Sigmoid colon (tissue), 7 donors: Measurements from ENCODE around the gene SSC5D. TPM values are rescaled to one million over a fixed set of nuclear protein-coding genes. Genes with fewer than 3 reads are reported as not detected.

Source experiments
- DNase-seq: peaks from one replicate; pipeline ENCODE4 v3.0.0-alpha.2; 2019
- H3K27ac ChIP-seq, 4 donors: fragments of 200-600 bp; sonication (generic); one replicate each; pipeline ENCODE4 v1.5.1; 2016 to 2019; ENCODE audit warnings: mild to moderate bottlenecking in 1 of 4
- H3K27me3 ChIP-seq, 3 donors: fragments of 200-600 bp; sonication (generic); one replicate each; pipeline ENCODE4 v1.5.1; 2019; ENCODE audit warnings: mild to moderate bottlenecking in 1 of 3
- H3K36me3 ChIP-seq, 4 donors: fragments of 200-600 bp; sonication (generic); one replicate each; pipeline ENCODE4 v1.5.1; 2016 to 2019
- H3K4me1 ChIP-seq, 4 donors: fragments of 200-600 bp; sonication (generic); one replicate each; pipeline ENCODE4 v1.5.1; 2017 to 2019
- H3K4me3 ChIP-seq, 4 donors: fragments of 200-600 bp; sonication (generic); one replicate each; pipeline ENCODE4 v1.5.1; 2017 to 2019; ENCODE audit warnings: mild to moderate bottlenecking in 2 of 4, moderate library complexity in 1 of 4
- H3K9me3 ChIP-seq, 4 donors: fragments of 200-600 bp in 3 of 4; sonication (generic) in 3 of 4; one replicate each; pipeline versions ENCODE4 v1.5.1 to v1.6.1; 2013 to 2019
- EP300 ChIP-seq, 4 donors: sonication (generic); formaldehyde crosslinking; IDR thresholded peaks; one replicate each; pipeline ENCODE4 v1.6.1; 2017; ENCODE audit warnings: antibody characterized with exemption in 4 of 4
- POLR2A ChIP-seq, 2 donors: fragments of 450-650 bp; IDR thresholded peaks; one replicate each; pipeline ENCODE4 v1.6.1; 2016; ENCODE audit warnings: antibody characterized with exemption in 2 of 2, mild to moderate bottlenecking in 2 of 2, moderate library complexity in 2 of 2
- POLR2AphosphoS5 ChIP-seq, 4 donors: sonication (generic); formaldehyde crosslinking; IDR thresholded peaks; one replicate each; pipeline ENCODE4 v1.6.1; 2017; ENCODE audit warnings: antibody characterized with exemption in 4 of 4
- WGBS, 2 donors: extraction: QIAGEN DNeasy Blood & Tissue Kit; methylation state at CpG; one replicate each; pipeline ENCODE4 v1.1.7; 2013; 5-methylcytosine and 5-hydroxymethylcytosine counted together
- intact Hi-C: fragments of 100-400 bp; cut with DNase I; formaldehyde crosslinking; loops from one replicate; pipeline ENCODE4 v1.15.1; 2023
- polyA plus RNA-seq, 3 donors: library from polyadenylated mRNA; stranded (reverse); fragments of 200-250 nt; gene quantifications; one replicate each; pipeline ENCODE4 v1.2.3, GENCODE V29; 2013
- total RNA-seq, 4 donors: library from RNA; depleted of rRNA; stranded (reverse); fragments of >200 nt; gene quantifications; one replicate each; pipeline ENCODE4 v1.1.0, GENCODE V29; 2016
- TF ChIP-seq, protein P1 (sequence below), 4 experiments: fragments of 450-650 bp in 3 of 4; fragments of 200-600 bp in 1 of 4; IDR thresholded peaks; one replicate each; pipeline ENCODE4 v1.5.1; 2016 to 2019; ENCODE audit warnings: antibody characterized with exemption in 4 of 4, mild to moderate bottlenecking in 3 of 4, moderate library complexity in 2 of 4
- donor health status: healthy with polysubstance abuse.
- donor health status: Bipolar disorder and iron deficiency.
- donor health status: healthy.

Gene SSC5D
- total and polyA plus RNA-seq, 7 donors: 1.2 to 66.7 (median 14.4) TPM; not detected in 1

DNA sequence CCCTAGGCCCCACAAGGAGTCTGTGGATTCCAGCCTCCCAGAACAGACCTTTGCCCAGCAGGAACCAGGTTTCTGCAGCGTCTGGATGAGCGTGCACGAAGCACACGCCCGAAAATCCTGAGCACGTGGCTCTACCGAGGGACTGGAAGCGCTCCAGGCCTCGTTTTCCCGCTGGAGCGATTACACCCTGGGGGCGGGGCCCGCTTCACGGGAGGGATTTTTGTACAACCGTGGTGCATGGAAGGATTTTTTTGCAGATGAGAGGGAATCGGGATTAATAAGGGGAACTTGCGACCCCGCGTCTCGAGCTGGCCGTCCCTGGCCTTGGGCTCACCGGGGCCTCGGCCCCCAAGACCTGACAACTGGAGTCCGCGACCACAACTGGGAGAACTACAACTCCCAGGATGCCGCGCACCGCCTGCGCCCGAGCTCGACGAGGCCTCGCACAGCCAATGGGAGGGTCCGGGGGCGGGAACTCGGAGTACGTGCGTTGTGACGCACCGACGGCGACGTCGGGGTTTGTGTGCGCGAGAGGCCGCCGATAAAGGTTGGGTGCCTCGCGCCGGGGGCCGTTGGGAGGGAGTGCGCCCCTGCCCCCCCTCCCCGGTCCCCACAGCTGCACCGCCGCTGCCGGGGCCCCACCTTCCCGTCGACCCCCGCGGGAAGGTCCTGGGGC is 12.0 kb upstream of the SSC5D start, which contains the start of gene ZNF628:
Gene ZNF628 (plus strand): TSS at position 518 of the 676 bp plus-strand sequence. CDS start 3,294 bp downstream, outside the sequence.
- peak; percentile 99 for DNase-seq
- peak within 1 kb of the TSS; percentile 91 to 97 (median 95) for H3K27ac ChIP-seq
- 1% methylated on average over 61 of the region's 61 CpGs for WGBS, 2 donors
- no peaks in the 10 kb centered on the region for H3K27me3 ChIP-seq
- H3K36me3 ChIP-seq: peaks cover 0 to 1% (median 0%) of the 10 kb centered on the region in 4 donors
- no peaks in the 10 kb centered on the region for H3K9me3 ChIP-seq
- no peak for TF ChIP-seq EP300 (IDR thresholded peaks at IDR 0.05)
- TF ChIP-seq, protein P1, sequence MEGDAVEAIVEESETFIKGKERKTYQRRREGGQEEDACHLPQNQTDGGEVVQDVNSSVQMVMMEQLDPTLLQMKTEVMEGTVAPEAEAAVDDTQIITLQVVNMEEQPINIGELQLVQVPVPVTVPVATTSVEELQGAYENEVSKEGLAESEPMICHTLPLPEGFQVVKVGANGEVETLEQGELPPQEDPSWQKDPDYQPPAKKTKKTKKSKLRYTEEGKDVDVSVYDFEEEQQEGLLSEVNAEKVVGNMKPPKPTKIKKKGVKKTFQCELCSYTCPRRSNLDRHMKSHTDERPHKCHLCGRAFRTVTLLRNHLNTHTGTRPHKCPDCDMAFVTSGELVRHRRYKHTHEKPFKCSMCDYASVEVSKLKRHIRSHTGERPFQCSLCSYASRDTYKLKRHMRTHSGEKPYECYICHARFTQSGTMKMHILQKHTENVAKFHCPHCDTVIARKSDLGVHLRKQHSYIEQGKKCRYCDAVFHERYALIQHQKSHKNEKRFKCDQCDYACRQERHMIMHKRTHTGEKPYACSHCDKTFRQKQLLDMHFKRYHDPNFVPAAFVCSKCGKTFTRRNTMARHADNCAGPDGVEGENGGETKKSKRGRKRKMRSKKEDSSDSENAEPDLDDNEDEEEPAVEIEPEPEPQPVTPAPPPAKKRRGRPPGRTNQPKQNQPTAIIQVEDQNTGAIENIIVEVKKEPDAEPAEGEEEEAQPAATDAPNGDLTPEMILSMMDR (IDR thresholded peaks at IDR 0.05): no peak
- TF ChIP-seq POLR2A (IDR thresholded peaks at IDR 0.05): peak; percentile 48 to 72
- peak; percentile 93 to 96 (median 94) for TF ChIP-seq POLR2AphosphoS5 (IDR thresholded peaks at IDR 0.05)
- intact Hi-C loops: no loop called here
- H3K4me3 ChIP-seq: peak within 1 kb of the TSS; percentile 60 to 82 (median 64)
- peaks cover 3 to 20% (median 18%) of the 10 kb centered on the region in 4 donors for H3K4me1 ChIP-seq

GRCh38 chr19:55477905-55478304 is 10.3 kb upstream of the SSC5D start:
- H3K9me3 ChIP-seq: no peaks in the 10 kb centered on the region
- H3K4me1 ChIP-seq: peaks cover 3 to 20% (median 18%) of the 10 kb centered on the region in 4 donors
- DNase-seq: no peak
- intact Hi-C loops: no loop called here
- TF ChIP-seq POLR2A (IDR thresholded peaks at IDR 0.05) (no peak), POLR2AphosphoS5 (IDR thresholded peaks at IDR 0.05) (no peak), EP300 (IDR thresholded peaks at IDR 0.05) (no peak)
- TF ChIP-seq, protein P1 (IDR thresholded peaks at IDR 0.05): no peak
- peaks cover 0 to 18% (median 8%) of the 10 kb centered on the region in 4 donors for H3K36me3 ChIP-seq
- WGBS, 2 donors: 92 to 93% methylated on average over 13 of the region's 13 CpGs
- peak overlapping the region in 2 of 4 donors; percentile 91 to 95 for H3K27ac ChIP-seq
- no peaks in the 10 kb centered on the region for H3K27me3 ChIP-seq
- H3K4me3 ChIP-seq: no peak overlapping the region

DNA sequence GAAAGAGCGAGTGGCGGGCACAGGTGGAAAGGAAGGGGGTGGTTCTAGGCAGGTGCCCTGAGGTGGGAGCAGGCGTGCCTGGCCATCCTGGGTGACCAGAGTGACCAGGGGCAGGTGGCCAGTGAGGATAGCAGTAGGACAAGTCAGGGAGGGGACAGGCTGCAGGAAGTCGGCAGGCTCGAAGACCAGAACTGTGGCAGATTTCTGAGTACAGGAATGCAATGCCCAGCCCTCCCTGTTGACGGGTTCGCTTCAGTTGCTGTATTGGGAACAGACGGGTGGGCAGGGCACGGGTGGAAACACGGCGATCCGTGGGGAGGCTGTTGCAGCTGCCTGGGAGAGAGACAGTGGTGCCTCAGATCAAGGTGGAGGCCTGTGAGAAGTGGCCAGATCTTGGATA is 9.9 kb upstream of the SSC5D start:
- 93 to 94% methylated on average over 12 of the region's 12 CpGs for WGBS, 2 donors
- TF ChIP-seq POLR2A (IDR thresholded peaks at IDR 0.05): no peak
- no peak for TF ChIP-seq EP300 (IDR thresholded peaks at IDR 0.05)
- intact Hi-C loops: no loop called here
- Histone ChIP-seq H3K4me1 (peaks cover 3 to 20% (median 18%) of the 10 kb centered on the region in 4 donors), H3K27me3 (no peaks in the 10 kb centered on the region), H3K36me3 (peaks cover 0 to 23% (median 12%) of the 10 kb centered on the region in 4 donors), H3K9me3 (no peaks in the 10 kb centered on the region), H3K27ac (no peak overlapping the region), H3K4me3 (no peak overlapping the region)
- no peak for DNase-seq

DNA sequence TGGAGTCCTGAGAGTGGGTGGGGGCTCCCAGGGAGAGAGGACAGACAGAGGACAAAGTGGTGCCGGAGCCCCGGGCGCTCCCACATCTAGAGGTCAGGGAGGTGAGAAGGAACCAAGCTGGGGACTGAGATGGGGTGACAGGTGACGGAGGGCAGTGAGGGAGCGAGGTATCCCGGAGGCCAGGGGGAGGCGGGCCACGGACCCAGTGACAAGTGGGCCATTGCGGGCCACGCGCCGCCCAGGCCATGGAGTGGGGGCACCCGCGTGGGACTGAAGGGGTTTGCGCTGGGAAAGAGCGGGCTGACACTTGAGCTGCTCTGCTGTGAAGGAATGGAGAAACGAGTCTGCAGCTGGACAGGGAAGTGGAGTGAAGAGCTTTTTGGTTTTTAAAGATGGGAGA is 9.2 kb upstream of the SSC5D start:
- 89 to 93% methylated on average over 17 of the region's 17 CpGs for WGBS, 2 donors
- intact Hi-C loops: no loop called here
- no peak overlapping the region for H3K27ac ChIP-seq
- no peaks in the 10 kb centered on the region for H3K9me3 ChIP-seq
- peaks cover 0 to 24% (median 14%) of the 10 kb centered on the region in 4 donors for H3K36me3 ChIP-seq
- peaks cover 3 to 24% (median 21%) of the 10 kb centered on the region in 4 donors for H3K4me1 ChIP-seq
- TF ChIP-seq POLR2AphosphoS5 (IDR thresholded peaks at IDR 0.05): no peak
- TF ChIP-seq, protein P1 (IDR thresholded peaks at IDR 0.05): no peak
- no peak for TF ChIP-seq EP300 (IDR thresholded peaks at IDR 0.05)
- no peak for TF ChIP-seq POLR2A (IDR thresholded peaks at IDR 0.05)
- H3K27me3 ChIP-seq: no peaks in the 10 kb centered on the region
- DNase-seq: no peak
- no peak overlapping the region for H3K4me3 ChIP-seq

GRCh38 chr19:55479451-55480230 is 8.6 kb upstream of the SSC5D start:
- no peak overlapping the region for H3K4me3 ChIP-seq
- H3K27me3 ChIP-seq: no peaks in the 10 kb centered on the region
- H3K27ac ChIP-seq: no peak overlapping the region
- intact Hi-C loops: no loop called here
- H3K4me1 ChIP-seq: peaks cover 3 to 30% (median 26%) of the 10 kb centered on the region in 4 donors
- TF ChIP-seq POLR2A (IDR thresholded peaks at IDR 0.05) (no peak), POLR2AphosphoS5 (IDR thresholded peaks at IDR 0.05) (no peak), EP300 (IDR thresholded peaks at IDR 0.05) (no peak)
- TF ChIP-seq, protein P1 (IDR thresholded peaks at IDR 0.05): no peak
- H3K36me3 ChIP-seq: peaks cover 0 to 24% (median 14%) of the 10 kb centered on the region in 4 donors
- no peak for DNase-seq
- H3K9me3 ChIP-seq: no peaks in the 10 kb centered on the region
- WGBS, 2 donors: 72 to 80% methylated on average over 15 of the region's 15 CpGs
